OCI-LY3 (cell line): ENCODE data around the gene TBP.
A peak's percentile ranks its signal among the peaks of the same experiment; 100 is the strongest.
"Not testable (repeated sequence)": the region's sequence is repeated elsewhere in the genome, so short reads cannot be mapped to it uniquely, and the experiment has no call there.

ENCODE experiments used
- H2AFZ ChIP-seq: fragments of 200-600, 300-600 bp; shearing (Covaris generic); 2 replicates; pipeline ENCODE4 v1.6.0; 2014; ENCODE audit warnings: antibody characterized with exemption, low read depth, low read length
- H3K27ac ChIP-seq: fragments of 200-600, 300-600 bp; sonication (generic); 2 replicates; pipeline ENCODE4 v1.5.1; 2014; ENCODE audit warnings: mild to moderate bottlenecking, low read length, moderate library complexity, mixed read lengths
- H3K27me3 ChIP-seq: fragments of 200-600, 300-600 bp; sonication (generic); 2 replicates; pipeline ENCODE4 v1.6.1; 2014; ENCODE audit warnings: low read depth, low read length, mixed read lengths
- H3K36me3 ChIP-seq: fragments of 200-600, 300-600 bp; sonication (generic); replicated peaks from 2 replicates; pipeline ENCODE3; 2014; ENCODE audit warnings: low read depth, low read length, mixed read lengths
- H3K4me1 ChIP-seq: fragments of 300-600, 200-600 bp; sonication (generic); 2 replicates; pipeline ENCODE4 v1.6.1; 2014; ENCODE audit warnings: low read length, mixed read lengths
- H3K4me2 ChIP-seq: fragments of 200-600, 300-600 bp; sonication (generic); 2 replicates; pipeline ENCODE4 v1.6.1; 2014; ENCODE audit warnings: low read length, mixed read lengths
- H3K4me3 ChIP-seq: fragments of 300-600, 200-600 bp; sonication (generic); 2 replicates; pipeline ENCODE4 v1.5.1; 2014; ENCODE audit warnings: antibody characterized with exemption, mild to moderate bottlenecking, low read length, moderate library complexity
- H3K79me2 ChIP-seq: fragments of 300-600, 200-600 bp; shearing (Covaris generic); 2 replicates; pipeline ENCODE4 v1.6.1; 2014; ENCODE audit warnings: mild to moderate bottlenecking, low read length, mixed read lengths
- H3K9ac ChIP-seq: fragments of 300-600, 200-600 bp; shearing (Covaris generic); 2 replicates; pipeline ENCODE4 v1.6.0; 2014; ENCODE audit warnings: mild to moderate bottlenecking, low read length, moderate library complexity
- H3K9me3 ChIP-seq: fragments of 200-600, 300-600 bp; shearing (Covaris generic); 2 replicates; pipeline ENCODE4 v1.6.1; 2014; ENCODE audit warnings: low read length, mixed read lengths; ENCODE audit not compliant: insufficient read depth
- H4K20me1 ChIP-seq: fragments of 200-600, 300-600 bp; sonication (generic); 2 replicates; pipeline ENCODE4 v1.6.1; 2016; ENCODE audit warnings: low read length, mixed read lengths; ENCODE audit not compliant: insufficient read depth
- EZH2phosphoT487 ChIP-seq: fragments of 200-600 bp; shearing (Covaris generic); IDR thresholded peaks from 2 replicates; pipeline ENCODE4 v1.6.1; 2018; ENCODE audit warnings: antibody characterized with exemption, mixed run types, low read depth
- TF ChIP-seq, protein P1 (sequence below): fragments of 200-600, 300-600 bp; sonication (generic); IDR thresholded peaks from 2 replicates; pipeline ENCODE4 v1.5.1; 2014; ENCODE audit warnings: antibody characterized with exemption, low read length, low read depth

TBP gene

DNA sequence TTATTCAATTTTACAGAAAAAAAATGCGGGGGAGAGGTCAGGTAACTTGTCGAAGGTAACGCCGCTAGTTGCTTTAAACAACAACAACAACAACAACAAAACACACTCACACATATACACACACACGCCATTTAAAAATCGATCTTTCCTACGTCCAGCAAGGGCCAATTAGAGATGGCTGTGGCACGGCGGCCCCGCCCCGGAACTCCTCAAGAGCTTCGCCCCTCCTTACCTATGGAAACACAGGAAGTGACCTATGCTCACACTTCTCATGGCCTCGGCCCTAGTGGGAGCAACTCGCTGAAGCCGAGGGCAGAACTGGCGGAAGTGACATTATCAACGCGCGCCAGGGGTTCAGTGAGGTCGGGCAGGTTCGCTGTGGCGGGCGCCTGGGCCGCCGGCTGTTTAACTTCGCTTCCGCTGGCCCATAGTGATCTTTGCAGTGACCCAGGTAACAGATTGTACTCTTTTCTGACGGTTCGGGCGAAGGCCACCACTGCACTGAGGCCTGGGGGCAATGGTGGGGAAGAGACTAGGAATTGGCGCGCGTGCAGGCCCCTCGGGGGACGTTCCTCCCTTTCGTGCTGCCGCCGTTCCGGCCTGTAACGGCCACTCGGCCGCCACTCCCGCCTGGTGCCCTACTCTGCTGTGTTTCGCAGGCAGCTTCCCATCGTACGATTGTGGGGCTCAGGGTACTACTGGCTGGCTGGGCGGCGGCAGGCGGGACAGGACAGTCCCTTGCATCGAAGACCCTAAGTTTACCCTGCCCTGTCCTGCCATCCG, at the start of gene TBP:
Gene TBP (plus strand): TSS at position 357 of the 783 bp plus-strand sequence. CDS start 2,661 bp downstream, outside the sequence.
- TF ChIP-seq, protein P1, sequence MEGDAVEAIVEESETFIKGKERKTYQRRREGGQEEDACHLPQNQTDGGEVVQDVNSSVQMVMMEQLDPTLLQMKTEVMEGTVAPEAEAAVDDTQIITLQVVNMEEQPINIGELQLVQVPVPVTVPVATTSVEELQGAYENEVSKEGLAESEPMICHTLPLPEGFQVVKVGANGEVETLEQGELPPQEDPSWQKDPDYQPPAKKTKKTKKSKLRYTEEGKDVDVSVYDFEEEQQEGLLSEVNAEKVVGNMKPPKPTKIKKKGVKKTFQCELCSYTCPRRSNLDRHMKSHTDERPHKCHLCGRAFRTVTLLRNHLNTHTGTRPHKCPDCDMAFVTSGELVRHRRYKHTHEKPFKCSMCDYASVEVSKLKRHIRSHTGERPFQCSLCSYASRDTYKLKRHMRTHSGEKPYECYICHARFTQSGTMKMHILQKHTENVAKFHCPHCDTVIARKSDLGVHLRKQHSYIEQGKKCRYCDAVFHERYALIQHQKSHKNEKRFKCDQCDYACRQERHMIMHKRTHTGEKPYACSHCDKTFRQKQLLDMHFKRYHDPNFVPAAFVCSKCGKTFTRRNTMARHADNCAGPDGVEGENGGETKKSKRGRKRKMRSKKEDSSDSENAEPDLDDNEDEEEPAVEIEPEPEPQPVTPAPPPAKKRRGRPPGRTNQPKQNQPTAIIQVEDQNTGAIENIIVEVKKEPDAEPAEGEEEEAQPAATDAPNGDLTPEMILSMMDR: no peak
- TF ChIP-seq EZH2phosphoT487: no peak
- peak within 1 kb of the TSS; percentile 99 for H2AFZ ChIP-seq
- peak within 1 kb of the TSS; percentile 87 for H3K4me3 ChIP-seq
- peaks cover 31% of the 10 kb centered on the region for H4K20me1 ChIP-seq
- peak within 1 kb of the TSS; percentile 73 for H3K4me2 ChIP-seq
- no peaks in the 10 kb centered on the region for H3K27me3 ChIP-seq
- peaks cover 18% of the 10 kb centered on the region for H3K4me1 ChIP-seq
- H3K79me2 ChIP-seq: peaks cover 80% of the 10 kb centered on the region
- peaks cover 14% of the 10 kb centered on the region for H3K36me3 ChIP-seq
- peak within 1 kb of the TSS; percentile 77 for H3K9ac ChIP-seq
- H3K27ac ChIP-seq: peak within 1 kb of the TSS; percentile 36; the same call in 1 of the 2 replicates
- H3K9me3 ChIP-seq: no peaks in the 10 kb centered on the region

DNA sequence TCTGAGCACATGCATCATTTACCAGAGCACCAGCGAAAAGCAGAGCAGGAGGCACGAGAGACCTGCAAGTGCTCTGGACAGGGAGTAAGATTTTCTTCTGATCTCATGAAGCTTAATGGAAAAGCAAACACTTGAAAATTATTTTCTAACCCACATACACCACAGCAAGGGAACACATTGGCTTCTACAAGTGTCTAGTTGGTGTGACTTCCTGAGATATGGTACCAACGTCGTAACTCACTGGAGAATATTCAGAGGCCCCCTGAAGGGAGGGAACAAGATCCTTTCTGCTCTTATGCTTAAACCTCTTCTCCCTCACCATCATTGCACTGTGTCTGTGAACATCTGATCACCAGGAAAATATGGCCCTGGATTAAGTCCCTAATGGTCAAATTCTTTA, 49.7 kb upstream of the TBP start:
- Histone ChIP-seq H3K4me3 (no peak overlapping the region), H4K20me1 (no peaks in the 10 kb centered on the region), H3K4me2 (no peak overlapping the region), H3K27me3 (no peaks in the 10 kb centered on the region), H2AFZ (no peak overlapping the region), H3K27ac (no peak overlapping the region), H3K79me2 (no peaks in the 10 kb centered on the region), H3K9ac (no peak overlapping the region), H3K9me3 (no peaks in the 10 kb centered on the region), H3K4me1 (no peaks in the 10 kb centered on the region), H3K36me3 (no peaks in the 10 kb centered on the region)
- TF ChIP-seq, protein P1: no peak
- TF ChIP-seq EZH2phosphoT487: no peak

DNA sequence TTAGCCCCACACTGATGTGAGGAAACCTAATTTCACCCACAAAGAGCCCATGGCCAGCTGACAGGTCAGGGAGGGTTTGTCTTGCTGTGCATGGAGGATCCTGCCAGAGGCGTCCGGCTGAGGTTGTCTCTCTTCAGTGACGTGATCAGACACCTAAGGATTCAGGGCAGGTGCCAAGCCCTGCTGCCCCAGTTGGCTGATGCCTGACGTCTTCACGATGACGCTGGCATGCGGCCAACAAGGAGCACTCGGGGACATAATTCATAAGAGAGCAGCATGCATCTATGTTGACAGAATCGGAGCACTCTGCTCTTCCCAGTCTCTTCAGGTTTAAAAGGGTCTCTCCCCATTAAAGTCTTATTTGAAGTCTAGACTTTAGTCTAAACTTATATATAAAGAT, 48.9 kb upstream of the TBP start:
- no peak overlapping the region for H3K27ac ChIP-seq
- no peak overlapping the region for H2AFZ ChIP-seq
- TF ChIP-seq EZH2phosphoT487: no peak
- TF ChIP-seq, protein P1: no peak
- no peaks in the 10 kb centered on the region for H3K27me3 ChIP-seq
- no peak overlapping the region for H3K4me2 ChIP-seq
- H3K36me3 ChIP-seq: no peaks in the 10 kb centered on the region
- H3K4me1 ChIP-seq: no peaks in the 10 kb centered on the region
- no peaks in the 10 kb centered on the region for H3K79me2 ChIP-seq
- no peaks in the 10 kb centered on the region for H3K9me3 ChIP-seq
- no peak overlapping the region for H3K9ac ChIP-seq
- no peaks in the 10 kb centered on the region for H4K20me1 ChIP-seq
- H3K4me3 ChIP-seq: no peak overlapping the region

DNA sequence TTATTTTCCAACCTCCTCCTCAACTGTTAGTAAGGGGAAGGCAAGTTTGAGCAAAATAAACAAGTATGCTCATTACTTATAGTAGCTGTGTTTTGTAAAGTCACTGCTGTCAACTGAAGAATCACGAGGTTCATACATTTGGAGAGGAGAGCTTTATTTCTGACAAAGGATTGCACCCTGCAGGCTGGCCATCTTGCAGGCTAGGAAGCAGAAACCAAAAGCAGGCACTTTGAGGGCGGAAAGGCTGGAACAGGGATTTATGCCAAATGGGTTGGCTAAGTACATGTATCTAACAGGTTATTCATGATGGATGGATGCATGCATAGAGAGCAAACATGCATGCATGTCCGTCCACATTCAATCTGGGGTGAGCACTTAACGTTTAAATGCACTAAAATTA, 47.7 kb upstream of the TBP start:
- H3K9me3 ChIP-seq: no peaks in the 10 kb centered on the region
- no peak overlapping the region for H3K9ac ChIP-seq
- H4K20me1 ChIP-seq: no peaks in the 10 kb centered on the region
- H3K4me1 ChIP-seq: no peaks in the 10 kb centered on the region
- no peaks in the 10 kb centered on the region for H3K36me3 ChIP-seq
- no peak overlapping the region for H3K4me3 ChIP-seq
- TF ChIP-seq, protein P1: no peak
- TF ChIP-seq EZH2phosphoT487: no peak
- H3K27ac ChIP-seq: no peak overlapping the region
- no peaks in the 10 kb centered on the region for H3K27me3 ChIP-seq
- H2AFZ ChIP-seq: no peak overlapping the region
- H3K4me2 ChIP-seq: no peak overlapping the region
- no peaks in the 10 kb centered on the region for H3K79me2 ChIP-seq

DNA sequence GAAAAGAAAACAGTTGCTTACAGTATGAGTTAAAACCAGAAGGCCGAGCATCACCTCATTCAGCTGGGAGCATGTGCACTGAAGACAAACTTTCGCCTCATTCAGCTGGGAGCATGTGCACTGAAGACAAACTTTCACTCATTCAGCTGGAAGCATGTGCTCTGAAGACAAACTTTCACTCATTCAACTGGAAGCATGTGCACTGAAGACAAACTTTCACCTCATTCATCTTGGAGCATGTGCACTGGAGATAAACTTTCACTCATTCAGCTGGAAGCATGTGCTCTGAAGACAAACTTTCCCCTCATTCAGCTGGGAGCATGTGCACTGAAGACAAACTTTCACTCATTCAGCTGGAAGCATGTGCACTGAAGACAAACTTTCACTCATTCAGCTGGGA, 46.4 kb upstream of the TBP start:
- not testable (repeated sequence) for H3K27ac ChIP-seq, H3K9ac ChIP-seq, H3K4me1 ChIP-seq

DNA sequence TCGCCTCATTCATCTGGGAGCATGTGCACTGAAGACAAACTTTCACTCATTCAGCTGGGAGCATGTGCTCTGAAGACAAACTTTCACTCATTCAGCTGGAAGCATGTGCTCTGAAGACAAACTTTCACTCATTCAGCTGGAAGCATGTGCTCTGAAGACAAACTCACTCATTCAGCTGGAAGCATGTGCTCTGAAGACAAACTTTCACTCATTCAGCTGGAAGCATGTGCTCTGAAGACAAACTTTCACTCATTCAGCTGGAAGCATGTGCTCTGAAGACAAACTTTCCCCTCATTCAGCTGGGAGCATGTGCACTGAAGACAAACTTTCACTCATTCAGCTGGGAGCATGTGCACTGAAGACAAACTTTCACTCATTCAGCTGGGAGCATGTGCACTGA, 45.9 kb upstream of the TBP start:
- not testable (repeated sequence) for H3K4me1 ChIP-seq, H3K4me2 ChIP-seq, H3K9ac ChIP-seq, H3K36me3 ChIP-seq, H4K20me1 ChIP-seq, H3K27me3 ChIP-seq, H3K27ac ChIP-seq, H2AFZ ChIP-seq, H3K9me3 ChIP-seq, H3K4me3 ChIP-seq, H3K79me2 ChIP-seq

More for the DNA sequence above, 46.4 kb upstream of the TBP start:
- H3K27me3 ChIP-seq, H3K36me3 ChIP-seq, H3K4me3 ChIP-seq, H2AFZ ChIP-seq, H3K4me2 ChIP-seq, H3K9me3 ChIP-seq, H3K79me2 ChIP-seq, H4K20me1 ChIP-seq: not testable (repeated sequence)
